Measurements from ENCODE around the gene TRANK1.
"Not testable (repeated sequence)": the region's sequence is repeated elsewhere in the genome, so short reads cannot be mapped to it uniquely, and the experiment has no call there.

Gene TRANK1

DNA sequence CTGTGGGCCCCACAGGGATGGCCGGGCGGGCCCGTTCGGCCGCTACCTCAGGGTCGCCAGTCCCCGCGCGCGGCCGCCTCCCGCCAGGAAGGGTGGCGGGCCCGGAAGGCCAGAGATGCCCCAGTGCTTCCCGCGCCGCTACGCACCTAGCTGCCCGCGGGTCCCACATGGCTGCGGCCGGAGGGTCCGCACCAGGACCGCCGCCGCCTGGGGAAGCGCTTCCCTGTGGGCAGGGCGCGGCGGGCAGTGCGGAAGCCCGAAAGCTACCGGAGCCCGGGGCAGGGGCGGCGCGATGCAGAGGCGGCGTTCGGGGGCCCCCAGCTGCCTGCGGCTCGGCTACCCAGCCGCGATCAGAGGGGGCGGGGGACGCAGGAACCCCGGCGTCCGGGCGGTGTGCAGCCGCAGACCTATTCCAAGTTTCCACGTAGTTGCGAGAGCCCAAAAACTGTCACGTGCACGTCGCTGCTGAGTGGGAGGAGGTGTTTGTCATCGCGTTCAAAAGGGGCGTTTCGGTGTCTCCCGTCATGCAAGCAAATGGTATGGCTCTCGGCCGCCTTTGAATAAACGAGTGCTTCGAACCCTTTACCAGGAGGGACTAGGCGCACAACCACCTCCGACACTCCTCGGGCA lies at the start of gene TRANK1:
Gene TRANK1, minus strand, starts transcription at position 414 of the 630 bp plus-strand sequence. Its CDS starts 245 bp downstream, at position 169.
- DNase-seq, result peak; percentile 87

- peak; percentile 100 for DNase-seq
These were observed 48.8 kb upstream of the TRANK1 start, which contains the start of gene MLH1 for GRCh38 chr3:36993326-36994283. Gene MLH1, plus strand, starts transcription at chr3:36993518. Its CDS starts 30 bp downstream, at chr3:36993548.

GRCh38 chr3:36992806-36993325 lies 48.0 kb upstream of the TRANK1 start, which contains the start of gene EPM2AIP1:
Gene EPM2AIP1, minus strand, starts transcription at chr3:36993131. Its CDS starts 54 bp downstream, at chr3:36993077.
- no peak for DNase-seq

- DNase-seq, result peak; percentile 42
These were observed 47.3 kb upstream of the TRANK1 start for GRCh38 chr3:36991923-36992805.

GRCh38 chr3:36991147-36991546 lies 46.3 kb upstream of the TRANK1 start:
- DNase-seq, result no peak

- no peak for DNase-seq
These were observed 44.7 kb upstream of the TRANK1 start for GRCh38 chr3:36989568-36989967.

DNA sequence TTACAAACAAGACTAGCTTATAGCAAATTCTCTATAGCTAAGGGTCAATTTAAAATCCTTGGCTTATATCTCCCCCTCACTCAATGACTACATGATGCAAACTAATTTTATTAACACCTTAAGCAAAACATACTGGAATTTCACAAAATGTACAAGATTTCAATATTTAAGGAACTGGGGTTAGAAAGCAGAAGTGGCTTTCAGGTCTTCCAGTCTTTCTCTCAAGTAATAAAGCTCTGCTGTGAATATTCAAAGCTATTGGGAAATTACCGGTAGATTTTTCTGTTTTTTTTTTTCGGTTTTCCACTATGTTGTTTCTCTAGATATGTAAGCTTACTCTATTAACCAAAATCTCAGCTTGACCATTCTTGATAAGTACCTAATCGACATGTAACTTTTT lies 44.2 kb upstream of the TRANK1 start:
- no peak for DNase-seq

DNA sequence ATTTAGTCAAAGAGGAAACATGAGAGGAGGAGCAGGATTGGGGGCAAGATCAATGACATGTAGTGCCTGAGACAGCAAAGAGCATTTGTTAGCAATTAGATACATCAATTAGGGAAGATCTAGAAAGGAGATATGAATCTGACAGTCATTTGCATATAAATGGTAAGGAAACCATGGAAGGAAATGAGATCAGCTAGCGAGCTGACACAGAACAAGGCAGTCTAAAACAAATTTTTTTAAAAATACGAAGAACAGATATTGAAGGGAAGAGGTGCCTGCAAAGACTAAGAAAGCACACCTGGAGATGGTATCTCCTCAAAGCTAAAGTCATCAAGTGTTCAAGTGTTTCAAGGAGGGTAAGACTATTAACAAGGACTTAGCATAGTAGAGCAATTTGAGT lies 43.5 kb upstream of the TRANK1 start:
- peak; percentile 58 for DNase-seq

DNA sequence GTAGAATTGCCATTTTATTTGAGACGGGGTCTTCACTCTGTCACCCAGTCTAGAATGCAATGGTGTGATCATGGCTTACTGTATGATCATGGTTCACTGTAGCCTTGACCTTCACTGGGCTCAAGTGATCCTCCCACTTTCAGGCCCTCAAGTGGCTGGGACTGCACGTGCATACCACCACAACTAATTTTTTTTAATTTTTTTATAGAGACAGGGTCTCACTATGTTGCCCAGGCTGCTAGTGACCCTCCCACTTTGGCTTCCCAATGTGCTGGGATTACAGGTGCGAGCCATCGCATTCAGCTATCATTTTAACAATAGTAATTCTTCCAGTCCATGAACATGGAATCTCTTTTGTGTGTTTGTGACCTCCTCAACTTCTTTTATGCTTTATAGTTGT lies 36.2 kb upstream of the TRANK1 start:
- no peak for DNase-seq

GRCh38 chr3:36973139-36973538 lies 28.3 kb upstream of the TRANK1 start:
- DNase-seq, result no peak

DNA sequence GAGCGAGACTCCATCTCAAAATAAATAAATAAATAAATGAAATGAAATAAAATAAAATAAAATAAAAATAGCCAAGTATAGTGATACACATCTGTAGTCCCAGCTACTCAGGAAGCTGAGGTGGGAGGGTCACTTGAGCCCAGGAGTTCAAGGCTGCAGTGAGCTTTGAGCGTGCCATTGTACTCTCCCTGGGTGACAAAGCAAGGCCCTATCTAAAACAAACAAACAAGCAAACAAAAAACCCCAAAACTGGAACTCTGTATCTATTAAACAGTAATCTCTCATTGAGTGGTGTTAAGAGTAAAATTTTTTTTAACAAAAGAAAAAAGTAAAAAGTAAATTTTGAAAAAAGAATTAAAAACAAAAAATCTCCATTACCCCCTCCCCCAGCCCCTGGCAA lies 27.3 kb upstream of the TRANK1 start:
- DNase-seq, result no peak

DNA sequence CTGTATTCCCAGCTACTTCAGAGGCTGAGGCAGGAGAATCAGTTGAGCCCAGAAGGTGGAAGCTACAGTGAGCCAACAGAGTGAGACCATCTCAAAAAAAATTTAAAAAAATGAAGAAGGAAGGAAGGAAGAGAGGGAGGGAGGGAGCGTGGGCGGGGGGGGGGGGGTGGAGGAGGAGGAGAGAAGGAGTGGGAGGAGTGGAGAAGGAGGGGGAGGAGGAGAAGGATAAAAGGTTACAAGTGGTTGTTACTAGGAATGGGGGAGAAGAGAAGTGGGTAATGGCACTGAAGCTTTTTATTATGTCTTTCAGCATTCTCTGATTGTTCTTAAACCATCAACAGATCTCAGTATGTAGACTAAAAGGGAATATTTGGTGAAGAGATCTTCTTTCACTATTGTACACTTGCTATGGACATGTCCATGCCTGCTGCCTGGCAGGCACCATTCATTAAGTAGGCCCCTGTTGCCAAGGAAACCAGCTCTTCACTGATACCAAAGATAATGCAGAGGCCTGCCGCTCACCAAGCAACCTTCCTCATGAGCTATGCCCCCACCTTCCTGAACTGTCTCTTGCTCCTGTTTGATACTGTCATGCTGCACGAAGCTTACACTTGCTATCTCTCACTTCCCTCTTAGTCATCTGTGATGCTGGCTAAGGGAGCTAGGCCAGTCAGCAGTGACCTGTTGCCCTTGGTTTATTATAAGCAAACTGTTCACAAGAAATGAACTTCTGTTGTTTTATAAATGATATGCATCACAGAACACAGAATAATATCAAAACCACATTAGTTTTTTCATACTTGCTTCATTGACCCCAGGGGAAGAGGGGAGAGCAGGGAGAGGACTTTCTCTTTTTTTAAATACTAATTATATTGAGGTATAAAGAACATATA lies 24.9 kb upstream of the TRANK1 start:
- DNase-seq, result peak; percentile 81

GRCh38 chr3:36969085-36969484 lies 24.2 kb upstream of the TRANK1 start:
- DNase-seq, result no peak

- no peak for DNase-seq
These were observed 20.6 kb upstream of the TRANK1 start for GRCh38 chr3:36965440-36965839.

DNA sequence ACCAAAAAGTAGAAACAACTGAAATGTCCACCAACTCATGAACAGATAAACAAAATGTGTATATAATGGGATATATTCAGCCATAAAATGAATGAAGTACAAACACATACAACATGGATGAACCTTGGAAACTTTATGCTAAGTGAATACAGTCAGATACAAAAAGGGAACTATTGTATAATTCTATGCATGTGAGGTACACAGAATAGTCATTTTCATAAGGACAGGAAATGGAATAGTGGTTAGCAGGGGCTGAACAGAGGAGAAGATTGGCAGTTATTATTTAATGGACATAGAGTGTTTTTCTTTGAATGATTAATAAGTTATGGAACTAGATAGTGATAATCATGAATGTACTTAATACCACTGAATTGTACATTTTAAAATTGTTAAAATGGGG lies 20.0 kb upstream of the TRANK1 start:
- no peak for DNase-seq

- no peak for DNase-seq
These were observed 19.5 kb upstream of the TRANK1 start for GRCh38 chr3:36964331-36964730.

DNA sequence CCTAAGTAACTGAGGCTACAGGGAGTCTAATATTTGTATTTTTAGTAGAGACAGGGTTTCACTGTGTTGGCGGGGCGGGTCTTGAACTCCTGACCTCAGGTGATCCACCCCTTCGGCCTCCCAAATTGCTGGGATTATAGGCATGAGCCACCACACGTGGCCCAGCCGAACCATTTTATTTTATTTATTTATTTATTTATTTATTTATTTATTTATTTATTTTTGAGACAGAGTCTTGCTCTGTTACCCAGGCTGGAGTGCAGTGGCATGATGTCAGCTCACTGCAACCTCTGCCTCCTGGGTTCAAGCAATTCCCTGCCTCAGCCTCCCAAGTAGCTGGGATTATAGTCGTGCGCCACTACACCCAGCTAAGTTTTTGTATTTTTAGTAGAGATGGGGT lies 18.2 kb upstream of the TRANK1 start:
- DNase-seq, result not testable (repeated sequence)

DNA sequence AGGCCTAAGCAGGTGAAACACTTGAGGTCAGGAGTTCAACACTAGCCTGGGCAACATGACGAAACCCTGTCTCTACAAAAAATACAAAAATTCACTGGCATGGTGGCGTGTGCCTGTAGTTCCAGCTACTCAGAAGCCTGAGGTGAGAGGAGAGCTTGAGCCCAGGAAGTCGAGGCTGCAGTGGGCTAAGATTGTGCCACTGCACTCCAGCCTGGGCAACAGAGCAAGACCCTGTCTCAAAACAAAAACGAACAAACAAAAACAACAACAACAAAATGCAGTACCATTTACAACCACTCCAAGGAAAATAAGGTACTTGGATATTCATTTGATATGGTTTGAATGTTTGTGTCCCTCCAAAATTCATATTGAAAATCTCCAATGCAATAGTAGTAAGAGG lies 15.6 kb upstream of the TRANK1 start:
- no peak for DNase-seq

- no peak for DNase-seq
These were observed 15.0 kb upstream of the TRANK1 start for GRCh38 chr3:36959821-36960220.

DNA sequence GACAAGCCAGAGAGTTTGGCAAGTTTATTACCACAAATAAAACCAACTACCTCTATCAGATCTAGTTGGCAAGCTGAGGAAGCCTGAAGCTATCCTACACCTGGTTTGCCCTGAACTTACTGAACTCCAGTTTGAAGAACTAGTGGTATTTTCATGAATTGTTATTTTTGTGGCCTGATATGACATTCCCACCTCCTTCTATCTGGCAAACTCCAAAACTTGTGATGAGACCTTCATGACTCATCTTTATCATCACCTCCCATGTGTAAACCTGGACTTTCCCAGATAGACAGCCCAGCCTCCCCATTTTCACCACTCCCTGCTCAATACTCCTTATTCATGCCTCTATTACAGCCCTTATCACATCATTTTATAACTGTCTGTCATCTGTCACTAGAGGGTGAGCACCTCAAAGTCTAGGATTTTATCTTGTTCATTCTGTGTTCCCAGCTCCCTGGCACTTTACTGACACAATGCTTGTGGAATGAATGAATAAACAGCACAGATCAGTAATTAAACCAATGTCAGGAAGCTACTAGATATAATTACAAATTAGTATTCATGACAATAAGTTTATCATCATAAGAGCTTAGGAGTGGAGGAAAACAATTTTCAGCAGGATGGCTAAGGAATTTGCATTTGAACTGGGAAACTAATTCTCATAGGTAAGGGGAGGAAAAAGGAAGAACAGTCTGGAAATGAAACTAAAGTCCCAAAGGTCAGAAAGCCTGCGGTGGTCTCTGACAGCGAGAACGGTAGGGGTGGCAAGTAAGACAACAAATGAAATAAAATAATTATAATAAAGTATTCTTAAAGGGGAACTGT lies 13.2 kb upstream of the TRANK1 start:
- DNase-seq, result peak; percentile 13

DNA sequence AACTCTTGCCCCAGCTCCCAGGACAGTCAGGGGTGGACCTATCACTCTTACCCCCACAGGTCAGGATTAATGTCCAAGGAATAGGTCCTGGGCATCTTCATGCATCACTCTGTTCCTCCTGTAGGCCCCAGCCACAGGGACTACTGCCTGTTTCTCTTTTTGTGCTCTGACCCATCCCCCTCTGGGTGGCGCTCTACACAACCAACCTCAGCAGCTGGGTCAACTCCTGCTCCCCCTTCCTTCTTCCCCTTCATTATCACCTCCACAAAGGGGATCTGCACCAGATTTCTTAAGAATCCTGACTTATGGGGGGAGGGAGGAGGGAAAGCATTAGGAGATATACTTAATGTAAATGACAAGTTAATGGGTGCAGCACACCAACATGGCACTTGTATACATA lies 12.2 kb upstream of the TRANK1 start:
- DNase-seq, result no peak
